WTC11 (cell line): ENCODE data around the gene ADGRV1. TPM values are rescaled to one million over a fixed set of nuclear protein-coding genes. Genes with fewer than 3 reads are reported as not detected.

Experiments used
- ATAC-seq: fragments of 200-7000 bp; cut with Tn5 transposase; 2 replicates; pipeline ENCODE4 v1.10.0; 2021; ENCODE audit warnings: mild to moderate bottlenecking, moderate library complexity
- CTCF ChIA-PET: fragments of 300-600 bp; sonication (Branson Sonifier 250); formaldehyde crosslinking; loops from one replicate; lab custom pipeline; 2021; ENCODE audit warnings: antibody characterized with exemption; lab: Charles Lee
- POLR2A ChIA-PET: fragments of 350-600 bp; sonication (Branson Sonifier 250); formaldehyde crosslinking; loops from one replicate; lab custom pipeline; 2021; ENCODE audit warnings: antibody characterized with exemption; lab: Charles Lee
- DNase-seq: peaks from one replicate; pipeline ENCODE4 v3.0.0; 2021; ENCODE audit warnings: low spot score
- H3K27ac Mint-ChIP-seq: 2 replicates; pipeline ENCODE4 v1.8.0; 2021; ENCODE audit warnings: mixed read lengths
- H3K27me3 Mint-ChIP-seq: 2 replicates; pipeline ENCODE4 v1.8.0; 2021; ENCODE audit warnings: low read depth, mild to moderate bottlenecking, moderate library complexity, mixed read lengths
- H3K36me3 Mint-ChIP-seq: 2 replicates; pipeline ENCODE4 v1.8.0; 2021; ENCODE audit warnings: mixed read lengths
- H3K4me1 Mint-ChIP-seq: 2 replicates; pipeline ENCODE4 v1.8.0; 2022; ENCODE audit warnings: mixed read lengths
- H3K4me3 Mint-ChIP-seq: 2 replicates; pipeline ENCODE4 v1.8.0; 2021; ENCODE audit warnings: mild to moderate bottlenecking, moderate library complexity, mixed read lengths
- H3K9me3 Mint-ChIP-seq: 2 replicates; pipeline ENCODE4 v1.8.0; 2021; ENCODE audit warnings: mixed read lengths
- CBFB ChIP-seq: sonication (generic); formaldehyde crosslinking; IDR thresholded peaks from 2 replicates; pipeline ENCODE4 v1.8.1; 2022; ENCODE audit warnings: mild to moderate bottlenecking, low read depth, missing genetic modification reagents
- ELF4 ChIP-seq: sonication (generic); formaldehyde crosslinking; IDR thresholded peaks from 2 replicates; pipeline ENCODE4 v1.8.1; 2022; ENCODE audit warnings: low read depth, mild to moderate bottlenecking, moderate library complexity, missing genetic modification reagents
- EMX1 ChIP-seq: fragments of 250-450 bp; sonication (Bioruptor Pico); IDR thresholded peaks from 2 replicates; pipeline ENCODE4 v1.8.0; 2021; ENCODE audit warnings: mild to moderate bottlenecking
- GABPB1 ChIP-seq: sonication (generic); formaldehyde crosslinking; IDR thresholded peaks from 2 replicates; pipeline ENCODE4 v1.8.1; 2023; ENCODE audit warnings: mild to moderate bottlenecking, missing genetic modification reagents
- GRHL2 ChIP-seq: fragments of 250-450 bp; sonication (Bioruptor Pico); IDR thresholded peaks from 2 replicates; pipeline ENCODE4 v1.8.0; 2022; ENCODE audit warnings: mild to moderate bottlenecking, moderate library complexity; ENCODE audit not compliant: insufficient replicate concordance, severe bottlenecking
- JAZF1 ChIP-seq: fragments of 250-450 bp; sonication (Bioruptor Pico); IDR thresholded peaks from 2 replicates; pipeline ENCODE4 v1.9.0; 2021; ENCODE audit warnings: moderate library complexity, mild to moderate bottlenecking, inconsistent platforms
- MXD4 ChIP-seq: fragments of 250-450 bp; sonication (Bioruptor Pico); IDR thresholded peaks from 2 replicates; pipeline ENCODE4 v1.8.0; 2021; ENCODE audit warnings: mild to moderate bottlenecking, moderate library complexity, borderline replicate concordance
- SMAD3 ChIP-seq: sonication (generic); formaldehyde crosslinking; IDR thresholded peaks from 2 replicates; pipeline ENCODE4 v1.8.0; 2022; ENCODE audit warnings: missing genetic modification reagents, mild to moderate bottlenecking, borderline replicate concordance
- TCF7 ChIP-seq: sonication (generic); formaldehyde crosslinking; IDR thresholded peaks from 2 replicates; pipeline ENCODE4 v1.8.0; 2022; ENCODE audit warnings: mild to moderate bottlenecking, low read depth, missing genetic modification reagents, moderate library complexity
- TP53 ChIP-seq: sonication (generic); formaldehyde crosslinking; IDR thresholded peaks from 2 replicates; pipeline ENCODE4 v1.8.1; 2023; ENCODE audit warnings: mild to moderate bottlenecking, missing genetic modification reagents
- ZNF138 ChIP-seq: sonication (generic); formaldehyde crosslinking; conservative IDR thresholded peaks from 2 replicates; pipeline ENCODE4 v1.8.1; 2022; ENCODE audit warnings: mild to moderate bottlenecking, moderate library complexity, missing genetic modification reagents
- ZNF232 ChIP-seq: sonication (generic); formaldehyde crosslinking; IDR thresholded peaks from 2 replicates; pipeline ENCODE4 v1.8.0; 2022; ENCODE audit warnings: mild to moderate bottlenecking, missing genetic modification reagents
- total RNA-seq: library from RNA; stranded (reverse); gene quantifications from 3 replicates; pipeline ENCODE4 v1.2.3, GENCODE V29; 2021
- TF ChIP-seq, protein P1 (sequence below): sonication (generic); formaldehyde crosslinking; IDR thresholded peaks from 2 replicates; pipeline ENCODE4 v1.8.1; 2022; ENCODE audit warnings: low read depth, missing genetic modification reagents, borderline replicate concordance
- TF ChIP-seq, protein P2 (sequence below): sonication (generic); formaldehyde crosslinking; IDR thresholded peaks from 2 replicates; pipeline ENCODE4 v1.8.1; 2022; ENCODE audit warnings: missing genetic modification reagents, borderline replicate concordance
- TF ChIP-seq, protein P3 (sequence below): fragments of 250-450 bp; sonication (Bioruptor Pico); IDR thresholded peaks from 2 replicates; pipeline ENCODE4 v1.8.0; 2021; ENCODE audit warnings: mild to moderate bottlenecking
- TF ChIP-seq, protein P4 (sequence below): sonication (generic); formaldehyde crosslinking; IDR thresholded peaks from 2 replicates; pipeline ENCODE4 v1.8.1; 2023; ENCODE audit warnings: mild to moderate bottlenecking, missing genetic modification reagents
- TF ChIP-seq, protein P5 (sequence below): fragments of 250-450 bp; sonication (Bioruptor Pico); IDR thresholded peaks from 2 replicates; pipeline ENCODE4 v1.9.0; 2021; ENCODE audit warnings: mild to moderate bottlenecking, borderline replicate concordance
- TF ChIP-seq, protein P6 (sequence below): sonication (generic); formaldehyde crosslinking; IDR thresholded peaks from 2 replicates; pipeline ENCODE4 v1.8.0; 2022; ENCODE audit warnings: mild to moderate bottlenecking, missing genetic modification reagents
- TF ChIP-seq, protein P7 (sequence below): fragments of 250-450 bp; sonication (Bioruptor Pico); IDR thresholded peaks from 2 replicates; pipeline ENCODE4 v1.9.0; 2021; ENCODE audit warnings: moderate library complexity, mild to moderate bottlenecking, inconsistent platforms, borderline replicate concordance

The ADGRV1 gene
- total RNA-seq, 1 experiment from 2014 or later, result 74.5 TPM

DNA sequence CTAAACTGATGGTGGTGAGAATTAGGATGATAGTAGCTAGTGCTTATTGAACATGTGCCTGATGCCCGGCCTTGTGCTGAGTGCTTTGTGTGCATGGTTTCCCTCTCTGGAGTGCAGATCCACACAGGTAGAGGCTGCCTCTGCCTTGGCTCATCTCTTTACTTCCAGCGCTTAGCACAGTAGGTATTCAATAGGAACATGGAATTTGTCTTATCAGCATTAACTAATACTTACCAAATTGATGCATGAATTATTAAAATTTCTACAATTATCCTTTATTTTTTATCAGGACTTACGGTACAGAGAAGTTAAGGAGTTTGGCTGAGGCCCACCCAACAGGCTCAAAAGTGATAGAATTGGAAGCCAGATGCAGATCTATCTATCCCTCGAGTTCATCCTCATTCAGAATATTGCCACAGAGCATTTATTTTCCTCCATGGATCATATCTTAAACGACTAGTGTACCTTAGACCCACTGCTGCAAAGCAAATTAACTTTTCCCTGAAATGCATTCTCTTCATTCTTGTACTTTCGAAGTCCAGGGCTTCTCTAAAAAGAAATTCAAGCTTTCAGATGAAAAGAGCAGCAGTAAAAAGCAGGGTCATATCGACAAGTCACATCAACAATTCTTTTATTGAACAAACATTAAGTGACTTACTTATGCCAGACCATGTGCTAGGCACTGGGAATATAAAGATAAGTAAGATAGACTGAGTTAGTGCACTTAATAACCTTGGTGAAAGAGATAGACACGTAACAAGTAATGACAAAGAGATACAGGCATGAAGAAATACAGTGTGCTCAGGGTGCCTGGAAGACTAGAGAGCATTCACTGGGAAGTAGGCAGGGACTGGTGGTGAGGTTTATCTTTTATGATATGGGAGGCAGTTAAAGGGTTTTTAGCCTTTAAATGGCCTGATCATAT is 534.5 kb downstream of the ADGRV1 start:
- TF ChIP-seq EMX1 (no peak), JAZF1 (CRISPR knock-in tag) (no peak), SMAD3 (no peak), TP53 (no peak)
- H3K27me3 Mint-ChIP-seq, result no peaks in the 10 kb centered on the region
- H3K27ac Mint-ChIP-seq, result no peak overlapping the region; the same call in 1 of the 2 replicates
- ATAC-seq (no peak), DNase-seq (no peak)
- POLR2A ChIA-PET, result no interaction called here
- H3K9me3 Mint-ChIP-seq, result no peaks in the 10 kb centered on the region
- CTCF ChIA-PET, result interaction anchor here (1.6 kb wide), 1 partner anchor 126 kb away, joined by 4 read pairs; no protein-coding TSS in a partner anchor
- peaks cover 49% of the 10 kb centered on the region for H3K4me1 Mint-ChIP-seq
- no peak overlapping the region for H3K4me3 Mint-ChIP-seq
- no peaks in the 10 kb centered on the region for H3K36me3 Mint-ChIP-seq

DNA sequence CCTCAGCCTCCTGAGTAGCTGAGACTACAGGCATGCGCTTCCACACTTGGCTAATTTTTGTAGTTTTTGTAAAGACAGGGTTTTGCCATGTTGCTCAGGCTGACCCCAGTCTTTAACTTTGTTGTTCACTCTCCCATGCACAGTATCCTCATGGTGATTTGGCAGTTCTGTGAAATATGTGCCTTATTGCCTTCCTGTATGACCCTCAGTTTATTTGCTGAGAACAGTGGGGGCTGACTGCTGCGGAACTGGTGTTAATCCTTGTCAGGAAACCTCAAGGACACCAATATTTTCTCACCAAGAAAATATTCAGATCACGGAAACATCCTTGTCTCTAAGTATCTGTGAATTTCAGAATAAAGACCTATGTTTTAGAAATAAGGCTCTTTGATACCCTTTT is 536.7 kb downstream of the ADGRV1 start:
- Mint-ChIP-seq H3K4me1 (peaks cover 58% of the 10 kb centered on the region), H3K36me3 (no peaks in the 10 kb centered on the region), H3K27me3 (no peaks in the 10 kb centered on the region), H3K4me3 (no peak overlapping the region), H3K27ac (peak overlapping the region; percentile 81), H3K9me3 (no peaks in the 10 kb centered on the region)
- CTCF ChIA-PET, result no interaction called here
- POLR2A ChIA-PET, result no interaction called here
- DNase-seq (no peak), ATAC-seq (no peak)
- TF ChIP-seq MXD4 (CRISPR knock-in tag) (no peak), TCF7 (CRISPR knock-in tag) (no peak)
- TF ChIP-seq, protein P1, sequence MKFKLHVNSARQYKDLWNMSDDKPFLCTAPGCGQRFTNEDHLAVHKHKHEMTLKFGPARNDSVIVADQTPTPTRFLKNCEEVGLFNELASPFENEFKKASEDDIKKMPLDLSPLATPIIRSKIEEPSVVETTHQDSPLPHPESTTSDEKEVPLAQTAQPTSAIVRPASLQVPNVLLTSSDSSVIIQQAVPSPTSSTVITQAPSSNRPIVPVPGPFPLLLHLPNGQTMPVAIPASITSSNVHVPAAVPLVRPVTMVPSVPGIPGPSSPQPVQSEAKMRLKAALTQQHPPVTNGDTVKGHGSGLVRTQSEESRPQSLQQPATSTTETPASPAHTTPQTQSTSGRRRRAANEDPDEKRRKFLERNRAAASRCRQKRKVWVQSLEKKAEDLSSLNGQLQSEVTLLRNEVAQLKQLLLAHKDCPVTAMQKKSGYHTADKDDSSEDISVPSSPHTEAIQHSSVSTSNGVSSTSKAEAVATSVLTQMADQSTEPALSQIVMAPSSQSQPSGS, result no peak
- TF ChIP-seq, protein P2, sequence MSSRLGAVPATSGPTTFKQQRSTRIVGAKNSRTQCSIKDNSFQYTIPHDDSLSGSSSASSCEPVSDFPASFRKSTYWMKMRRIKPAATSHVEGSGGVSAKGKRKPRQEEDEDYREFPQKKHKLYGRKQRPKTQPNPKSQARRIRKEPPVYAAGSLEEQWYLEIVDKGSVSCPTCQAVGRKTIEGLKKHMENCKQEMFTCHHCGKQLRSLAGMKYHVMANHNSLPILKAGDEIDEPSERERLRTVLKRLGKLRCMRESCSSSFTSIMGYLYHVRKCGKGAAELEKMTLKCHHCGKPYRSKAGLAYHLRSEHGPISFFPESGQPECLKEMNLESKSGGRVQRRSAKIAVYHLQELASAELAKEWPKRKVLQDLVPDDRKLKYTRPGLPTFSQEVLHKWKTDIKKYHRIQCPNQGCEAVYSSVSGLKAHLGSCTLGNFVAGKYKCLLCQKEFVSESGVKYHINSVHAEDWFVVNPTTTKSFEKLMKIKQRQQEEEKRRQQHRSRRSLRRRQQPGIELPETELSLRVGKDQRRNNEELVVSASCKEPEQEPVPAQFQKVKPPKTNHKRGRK (CRISPR knock-in tag), result no peak
- TF ChIP-seq, protein P3, sequence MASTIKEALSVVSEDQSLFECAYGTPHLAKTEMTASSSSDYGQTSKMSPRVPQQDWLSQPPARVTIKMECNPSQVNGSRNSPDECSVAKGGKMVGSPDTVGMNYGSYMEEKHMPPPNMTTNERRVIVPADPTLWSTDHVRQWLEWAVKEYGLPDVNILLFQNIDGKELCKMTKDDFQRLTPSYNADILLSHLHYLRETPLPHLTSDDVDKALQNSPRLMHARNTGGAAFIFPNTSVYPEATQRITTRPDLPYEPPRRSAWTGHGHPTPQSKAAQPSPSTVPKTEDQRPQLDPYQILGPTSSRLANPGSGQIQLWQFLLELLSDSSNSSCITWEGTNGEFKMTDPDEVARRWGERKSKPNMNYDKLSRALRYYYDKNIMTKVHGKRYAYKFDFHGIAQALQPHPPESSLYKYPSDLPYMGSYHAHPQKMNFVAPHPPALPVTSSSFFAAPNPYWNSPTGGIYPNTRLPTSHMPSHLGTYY (CRISPR knock-in tag), result no peak

DNA sequence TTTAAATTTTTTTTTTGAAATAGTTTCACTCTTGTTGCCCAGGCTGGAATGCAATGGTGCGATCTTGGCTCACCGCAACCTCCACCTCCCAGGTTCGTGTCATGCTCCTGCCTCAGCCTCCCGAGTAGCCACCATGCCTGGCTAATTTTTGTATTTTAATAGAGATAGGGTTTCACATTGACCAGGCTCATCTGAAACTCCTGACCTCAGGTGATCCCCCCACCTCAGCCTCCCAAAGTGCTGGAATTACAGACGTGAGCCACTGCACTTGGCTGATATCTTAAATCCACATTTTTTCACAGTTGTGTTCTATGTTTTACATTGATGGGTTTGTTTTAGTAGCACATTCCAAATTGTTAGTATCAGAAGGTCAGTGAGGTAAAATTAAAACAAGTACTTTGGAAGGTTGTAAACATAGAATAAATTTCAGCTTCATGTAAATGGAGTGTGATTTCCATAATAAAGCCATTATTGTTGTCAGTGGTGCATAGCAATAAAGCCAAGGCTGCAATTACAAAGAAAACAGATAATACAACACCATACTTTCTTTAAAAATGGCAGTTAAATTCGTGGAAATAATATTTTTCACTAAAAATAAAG is 537.3 kb downstream of the ADGRV1 start:
- CTCF ChIA-PET, result no interaction called here
- DNase-seq (no peak), ATAC-seq (peak; percentile 52)
- Mint-ChIP-seq H3K36me3 (no peaks in the 10 kb centered on the region), H3K4me3 (peak overlapping the region; percentile 41), H3K9me3 (no peaks in the 10 kb centered on the region), H3K27me3 (no peaks in the 10 kb centered on the region), H3K4me1 (peaks cover 53% of the 10 kb centered on the region), H3K27ac (peak overlapping the region; percentile 95)
- POLR2A ChIA-PET, result no interaction called here
- TF ChIP-seq, protein P4, sequence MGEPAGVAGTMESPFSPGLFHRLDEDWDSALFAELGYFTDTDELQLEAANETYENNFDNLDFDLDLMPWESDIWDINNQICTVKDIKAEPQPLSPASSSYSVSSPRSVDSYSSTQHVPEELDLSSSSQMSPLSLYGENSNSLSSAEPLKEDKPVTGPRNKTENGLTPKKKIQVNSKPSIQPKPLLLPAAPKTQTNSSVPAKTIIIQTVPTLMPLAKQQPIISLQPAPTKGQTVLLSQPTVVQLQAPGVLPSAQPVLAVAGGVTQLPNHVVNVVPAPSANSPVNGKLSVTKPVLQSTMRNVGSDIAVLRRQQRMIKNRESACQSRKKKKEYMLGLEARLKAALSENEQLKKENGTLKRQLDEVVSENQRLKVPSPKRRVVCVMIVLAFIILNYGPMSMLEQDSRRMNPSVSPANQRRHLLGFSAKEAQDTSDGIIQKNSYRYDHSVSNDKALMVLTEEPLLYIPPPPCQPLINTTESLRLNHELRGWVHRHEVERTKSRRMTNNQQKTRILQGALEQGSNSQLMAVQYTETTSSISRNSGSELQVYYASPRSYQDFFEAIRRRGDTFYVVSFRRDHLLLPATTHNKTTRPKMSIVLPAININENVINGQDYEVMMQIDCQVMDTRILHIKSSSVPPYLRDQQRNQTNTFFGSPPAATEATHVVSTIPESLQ (CRISPR knock-in tag), result no peak
- TF ChIP-seq GRHL2 (no peak), ZNF232 (no peak), ELF4 (CRISPR knock-in tag) (no peak), ZNF138 (CRISPR knock-in tag) (no peak), CBFB (CRISPR knock-in tag) (no peak), GABPB1 (CRISPR knock-in tag) (no peak)
- TF ChIP-seq, protein P5, sequence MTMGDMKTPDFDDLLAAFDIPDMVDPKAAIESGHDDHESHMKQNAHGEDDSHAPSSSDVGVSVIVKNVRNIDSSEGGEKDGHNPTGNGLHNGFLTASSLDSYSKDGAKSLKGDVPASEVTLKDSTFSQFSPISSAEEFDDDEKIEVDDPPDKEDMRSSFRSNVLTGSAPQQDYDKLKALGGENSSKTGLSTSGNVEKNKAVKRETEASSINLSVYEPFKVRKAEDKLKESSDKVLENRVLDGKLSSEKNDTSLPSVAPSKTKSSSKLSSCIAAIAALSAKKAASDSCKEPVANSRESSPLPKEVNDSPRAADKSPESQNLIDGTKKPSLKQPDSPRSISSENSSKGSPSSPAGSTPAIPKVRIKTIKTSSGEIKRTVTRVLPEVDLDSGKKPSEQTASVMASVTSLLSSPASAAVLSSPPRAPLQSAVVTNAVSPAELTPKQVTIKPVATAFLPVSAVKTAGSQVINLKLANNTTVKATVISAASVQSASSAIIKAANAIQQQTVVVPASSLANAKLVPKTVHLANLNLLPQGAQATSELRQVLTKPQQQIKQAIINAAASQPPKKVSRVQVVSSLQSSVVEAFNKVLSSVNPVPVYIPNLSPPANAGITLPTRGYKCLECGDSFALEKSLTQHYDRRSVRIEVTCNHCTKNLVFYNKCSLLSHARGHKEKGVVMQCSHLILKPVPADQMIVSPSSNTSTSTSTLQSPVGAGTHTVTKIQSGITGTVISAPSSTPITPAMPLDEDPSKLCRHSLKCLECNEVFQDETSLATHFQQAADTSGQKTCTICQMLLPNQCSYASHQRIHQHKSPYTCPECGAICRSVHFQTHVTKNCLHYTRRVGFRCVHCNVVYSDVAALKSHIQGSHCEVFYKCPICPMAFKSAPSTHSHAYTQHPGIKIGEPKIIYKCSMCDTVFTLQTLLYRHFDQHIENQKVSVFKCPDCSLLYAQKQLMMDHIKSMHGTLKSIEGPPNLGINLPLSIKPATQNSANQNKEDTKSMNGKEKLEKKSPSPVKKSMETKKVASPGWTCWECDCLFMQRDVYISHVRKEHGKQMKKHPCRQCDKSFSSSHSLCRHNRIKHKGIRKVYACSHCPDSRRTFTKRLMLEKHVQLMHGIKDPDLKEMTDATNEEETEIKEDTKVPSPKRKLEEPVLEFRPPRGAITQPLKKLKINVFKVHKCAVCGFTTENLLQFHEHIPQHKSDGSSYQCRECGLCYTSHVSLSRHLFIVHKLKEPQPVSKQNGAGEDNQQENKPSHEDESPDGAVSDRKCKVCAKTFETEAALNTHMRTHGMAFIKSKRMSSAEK (CRISPR knock-in tag), result no peak
- TF ChIP-seq, protein P6, sequence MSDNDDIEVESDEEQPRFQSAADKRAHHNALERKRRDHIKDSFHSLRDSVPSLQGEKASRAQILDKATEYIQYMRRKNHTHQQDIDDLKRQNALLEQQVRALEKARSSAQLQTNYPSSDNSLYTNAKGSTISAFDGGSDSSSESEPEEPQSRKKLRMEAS (CRISPR knock-in tag), result no peak
- TF ChIP-seq, protein P7, sequence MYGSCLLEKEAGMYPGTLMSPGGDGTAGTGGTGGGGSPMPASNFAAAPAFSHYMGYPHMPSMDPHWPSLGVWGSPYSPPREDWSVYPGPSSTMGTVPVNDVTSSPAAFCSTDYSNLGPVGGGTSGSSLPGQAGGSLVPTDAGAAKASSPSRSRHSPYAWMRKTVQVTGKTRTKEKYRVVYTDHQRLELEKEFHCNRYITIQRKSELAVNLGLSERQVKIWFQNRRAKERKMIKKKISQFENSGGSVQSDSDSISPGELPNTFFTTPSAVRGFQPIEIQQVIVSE (CRISPR knock-in tag), result no peak
